ENCODE measurements around the gene TMC4. TPM values are rescaled to one million over a fixed set of nuclear protein-coding genes. Genes with fewer than 3 reads are reported as not detected.

The TMC4 gene
- polyA plus RNA-seq, 1 of the 3 experiments (the other 2 are of a cell fraction): 2.8 TPM

GRCh38 chr19:54124393-54124792 lies 48.6 kb downstream of the TMC4 start (continued):
- TF ChIP-seq MAX (IDR thresholded peaks at IDR 0.05; ENCODE audit: low read depth) (no peak), FOXJ3 (CRISPR knock-in tag; IDR thresholded peaks at IDR 0.05) (no peak), USF1 (IDR thresholded peaks at IDR 0.05; ENCODE audit: borderline replicate concordance, low read depth) (no peak), TEAD4 (IDR thresholded peaks at IDR 0.05; ENCODE audit: borderline replicate concordance, insufficient read depth) (no peak), GATA2 (CRISPR knock-in tag; IDR thresholded peaks at IDR 0.05) (no peak), RXRA (IDR thresholded peaks at IDR 0.05; ENCODE audit: borderline replicate concordance, low read depth) (no peak), NRF1 (IDR thresholded peaks at IDR 0.05; ENCODE audit: low read depth, low read length) (no peak), REST (IDR thresholded peaks at IDR 0.05; ENCODE audit: low read depth, low read length) (no peak)

- Histone ChIP-seq H4K20me1 (ENCODE audit: insufficient read depth) (no peaks in the 10 kb centered on the region), H3K4me1 (ENCODE audit: control insufficient read depth in 1 of 2, insufficient read depth in 2 of 2, low read depth in 1 of 2, low read length in 1 of 2) (no peaks in the 10 kb centered on the region), H3K9me3 (no peaks in the 10 kb centered on the region), H3F3A (replicated peaks; ENCODE audit: insufficient read depth) (no peaks in the 10 kb centered on the region), H2AFZ (ENCODE audit: low read depth) (no peak overlapping the region), H3K27me3 (ENCODE audit: insufficient read depth) (no peaks in the 10 kb centered on the region), H3K9ac (no peak overlapping the region), H3K36me3 (replicated peaks in 1 of 2; ENCODE audit: control insufficient read depth in 1 of 2, insufficient read depth in 2 of 2, low read length in 1 of 2) (peaks cover 12 to 69% of the 10 kb centered on the region in 2 experiments), H3K9me2 (no peaks in the 10 kb centered on the region), H3K27ac (ENCODE audit: low read depth in 2 of 2, low read length in 1 of 2) (no peak overlapping the region), H3K4me3 (ENCODE audit: low read depth in 2 of 2, low read length in 1 of 2) (no peak overlapping the region), H3K4me2 (no peak overlapping the region), H3K79me2 (ENCODE audit: insufficient read depth) (no peaks in the 10 kb centered on the region)
- POLR2A ChIA-PET: no interaction called here
- WGBS (ENCODE audit: low lambda C conversion rate): 98% methylated on average over 12 of the region's 17 CpGs
- CTCF ChIA-PET: interaction anchor here (1.2 kb wide), 1 partner anchor 330 kb away, joined by 3 read pairs; no protein-coding TSS in a partner anchor
- no peak for TF ChIP-seq FOSL2 (IDR thresholded peaks at IDR 0.05; ENCODE audit: borderline replicate concordance, low read depth)
- TF ChIP-seq CHD2 (IDR thresholded peaks at IDR 0.05; ENCODE audit: low read length, partially characterized antibody): no peak
- TF ChIP-seq TEAD4 (IDR thresholded peaks at IDR 0.05; ENCODE audit: borderline replicate concordance, insufficient read depth): no peak
- no peak for TF ChIP-seq SMC3 (IDR thresholded peaks at IDR 0.05; ENCODE audit: low read depth, low read length)
- TF ChIP-seq PBX3 (IDR thresholded peaks at IDR 0.05): no peak
- no peak for TF ChIP-seq GABPA (IDR thresholded peaks at IDR 0.05; ENCODE audit: low read depth)
- no peak for TF ChIP-seq RXRA (IDR thresholded peaks at IDR 0.05; ENCODE audit: borderline replicate concordance, low read depth)
- no peak for TF ChIP-seq MAX (IDR thresholded peaks at IDR 0.05; ENCODE audit: low read depth)
- no peak for TF ChIP-seq POLR2AphosphoS5 (IDR thresholded peaks at IDR 0.05; ENCODE audit: low read depth, low read length)
- TF ChIP-seq EP300 (IDR thresholded peaks at IDR 0.05; ENCODE audit: borderline replicate concordance in 1 of 2, low read depth in 1 of 2, low read length in 1 of 2): no peak
- TF ChIP-seq MEF2A (IDR thresholded peaks at IDR 0.05; ENCODE audit: borderline replicate concordance, low read depth): no peak
- TF ChIP-seq SIN3A (IDR thresholded peaks at IDR 0.05; ENCODE audit: borderline replicate concordance, low read depth, low read length): no peak
- no peak for TF ChIP-seq YY1 (IDR thresholded peaks at IDR 0.05; ENCODE audit: low read depth)
- DNase-seq: no peak
Measured at GRCh38 chr19:54123682-54124081, 49.3 kb downstream of the TMC4 start.

Data from SK-N-SH (cell line).